ENCODE data around the gene BPIFB3.

Gene BPIFB3

GRCh38 chr20:33076662-33077372, 23.1 kb downstream of the BPIFB3 start:
- Histone ChIP-seq H3K27ac (no peak overlapping the region), H3K4me3 (ENCODE audit: low read depth, low read length) (no peak overlapping the region), H2AFZ (no peak overlapping the region), H3K27me3 (ENCODE audit: control insufficient read depth, insufficient read depth, low read length) (no peaks in the 10 kb centered on the region), H3K9ac (no peak overlapping the region), H3K4me2 (ENCODE audit: low read length) (no peak overlapping the region), H3K36me3 (ENCODE audit: control insufficient read depth, insufficient read depth, low read length) (no peaks in the 10 kb centered on the region), H3K79me2 (no peaks in the 10 kb centered on the region), H3K4me1 (no peaks in the 10 kb centered on the region), H3K9me3 (ENCODE audit: control insufficient read depth, low read length) (no peaks in the 10 kb centered on the region)
- no peak for TF ChIP-seq CTCF (IDR thresholded peaks at IDR 0.05)

GRCh38 chr20:33079259-33079658, 25.6 kb downstream of the BPIFB3 start, which contains the start of gene BPIFB4:
Gene BPIFB4, plus strand, starts transcription at chr20:33079643. Its CDS starts 1,884 bp downstream, at chr20:33081527.
- Histone ChIP-seq H3K36me3 (ENCODE audit: control insufficient read depth, insufficient read depth, low read length) (no peaks in the 10 kb centered on the region), H3K4me1 (no peaks in the 10 kb centered on the region), H3K4me3 (ENCODE audit: low read depth, low read length) (no peak within 1 kb of the TSS), H3K9me3 (ENCODE audit: control insufficient read depth, low read length) (no peaks in the 10 kb centered on the region), H3K27ac (no peak within 1 kb of the TSS), H3K27me3 (ENCODE audit: control insufficient read depth, insufficient read depth, low read length) (no peaks in the 10 kb centered on the region), H3K9ac (no peak within 1 kb of the TSS), H2AFZ (no peak within 1 kb of the TSS), H3K4me2 (ENCODE audit: low read length) (no peak within 1 kb of the TSS), H3K79me2 (no peaks in the 10 kb centered on the region)
- no peak for TF ChIP-seq CTCF (IDR thresholded peaks at IDR 0.05)

- Histone ChIP-seq H3K9ac (no peak overlapping the region), H3K4me1 (no peaks in the 10 kb centered on the region), H3K27me3 (ENCODE audit: control insufficient read depth, insufficient read depth, low read length) (no peaks in the 10 kb centered on the region), H2AFZ (no peak overlapping the region), H3K79me2 (no peaks in the 10 kb centered on the region), H3K4me2 (ENCODE audit: low read length) (no peak overlapping the region), H3K27ac (no peak overlapping the region), H3K4me3 (ENCODE audit: low read depth, low read length) (no peak overlapping the region), H3K9me3 (ENCODE audit: control insufficient read depth, low read length) (no peaks in the 10 kb centered on the region), H3K36me3 (ENCODE audit: control insufficient read depth, insufficient read depth, low read length) (no peaks in the 10 kb centered on the region)
- TF ChIP-seq CTCF (IDR thresholded peaks at IDR 0.05), result no peak
Measured at GRCh38 chr20:33081411-33082154, 27.9 kb downstream of the BPIFB3 start.

GRCh38 chr20:33082546-33082945, 28.8 kb downstream of the BPIFB3 start:
- H3K36me3 ChIP-seq (ENCODE audit: control insufficient read depth, insufficient read depth, low read length), result no peaks in the 10 kb centered on the region
- no peaks in the 10 kb centered on the region for H3K27me3 ChIP-seq (ENCODE audit: control insufficient read depth, insufficient read depth, low read length)
- no peaks in the 10 kb centered on the region for H3K4me1 ChIP-seq
- H2AFZ ChIP-seq, result no peak overlapping the region
- no peaks in the 10 kb centered on the region for H3K79me2 ChIP-seq
- H3K9me3 ChIP-seq (ENCODE audit: control insufficient read depth, low read length), result no peaks in the 10 kb centered on the region
- TF ChIP-seq CTCF (IDR thresholded peaks at IDR 0.05), result no peak
- no peak overlapping the region for H3K9ac ChIP-seq
- no peak overlapping the region for H3K27ac ChIP-seq
- no peak overlapping the region for H3K4me2 ChIP-seq (ENCODE audit: low read length)
- no peak overlapping the region for H3K4me3 ChIP-seq (ENCODE audit: low read depth, low read length)
